Endodermal cell (in vitro differentiated cells): ENCODE measurements around the gene SPAG16. TPM values are rescaled to one million over a fixed set of nuclear protein-coding genes. Genes with fewer than 3 reads are reported as not detected.

Experiments
- DNase-seq: peaks from one replicate; pipeline ENCODE4 v3.0.0-alpha.2; 2017
- H3K27ac ChIP-seq: 2 replicates; pipeline ENCODE4 v1.5.1; 2013; ENCODE audit warnings: mild to moderate bottlenecking, low read depth, low read length, moderate library complexity
- H3K27me3 ChIP-seq: 2 replicates; pipeline ENCODE4 v1.6.1; 2013; ENCODE audit warnings: mild to moderate bottlenecking, low read length, moderate library complexity; ENCODE audit not compliant: insufficient read depth, control insufficient read depth, poor library complexity, severe bottlenecking
- H3K36me3 ChIP-seq: 2 replicates; pipeline ENCODE4 v1.7.0; 2013; ENCODE audit warnings: mild to moderate bottlenecking, low read length, moderate library complexity; ENCODE audit not compliant: control insufficient read depth, insufficient read depth
- H3K4me1 ChIP-seq: one replicate; pipeline ENCODE4 v1.7.0; 2013; ENCODE audit warnings: low read length; ENCODE audit not compliant: control insufficient read depth, insufficient read depth
- H3K4me3 ChIP-seq: 2 replicates; pipeline ENCODE4 v1.5.1; 2013; ENCODE audit warnings: mild to moderate bottlenecking, low read length, moderate library complexity
- H3K9ac ChIP-seq: 2 replicates; pipeline ENCODE4 v1.6.1; 2013; ENCODE audit warnings: mild to moderate bottlenecking, low read length, moderate library complexity; ENCODE audit not compliant: poor library complexity, severe bottlenecking; ENCODE audit errors: extremely low read depth
- H3K9me3 ChIP-seq: 2 replicates; pipeline ENCODE4 v1.6.1; 2013; ENCODE audit warnings: mild to moderate bottlenecking, low read length, moderate library complexity; ENCODE audit not compliant: control insufficient read depth
- H3K27ac Mint-ChIP-seq: 2 replicates; pipeline ENCODE4 v1.8.0; 2020; ENCODE audit warnings: mixed read lengths
- H3K27me3 Mint-ChIP-seq: 2 replicates; pipeline ENCODE4 v1.8.0; 2021; ENCODE audit warnings: mild to moderate bottlenecking, mixed read lengths; ENCODE audit not compliant: insufficient read depth
- H3K36me3 Mint-ChIP-seq: 2 replicates; pipeline ENCODE4 v1.8.0; 2020; ENCODE audit warnings: low read depth, mixed read lengths
- H3K4me1 Mint-ChIP-seq: 2 replicates; pipeline ENCODE4 v1.8.0; 2020; ENCODE audit warnings: mixed read lengths
- H3K4me3 Mint-ChIP-seq: 2 replicates; pipeline ENCODE4 v1.8.0; 2020; ENCODE audit warnings: mild to moderate bottlenecking, moderate library complexity, mixed read lengths
- H3K9me3 Mint-ChIP-seq: 2 replicates; pipeline ENCODE4 v1.8.0; 2020; ENCODE audit warnings: mild to moderate bottlenecking, mixed read lengths
- CTCF ChIP-seq: fragments of 200-600 bp; sonication (generic); conservative IDR thresholded peaks from 2 replicates; pipeline ENCODE4 v1.5.0; 2021; ENCODE audit warnings: antibody characterized with exemption, mild to moderate bottlenecking
- WGBS, 2 experiments: methylation state at CpG; one replicate each; pipeline versions ENCODE4 v1.1.5 to v1.1.7; 2013; ENCODE audit warnings: missing lambda C conversion rate in 2 of 2, mixed read lengths in 1 of 2; ENCODE audit not compliant: insufficient coverage in 1 of 2, insufficient read length in 1 of 2; 5-methylcytosine and 5-hydroxymethylcytosine counted together
- total RNA-seq, 2 donors: library from RNA; stranded (reverse); fragmentation: NEBNext Ultra II Directional in 1 of 2; extraction: Animal tissue kit (Norgen Biotek cat#: 25700) in 1 of 2; gene quantifications; 2 replicates in 1 of 2; 3 replicates in 1 of 2; pipeline ENCODE4 v1.2.1, GENCODE V29; 2021

SPAG16 gene
- total RNA-seq, 2 donors from 2014 or later: 27.8 to 38.2 TPM

DNA sequence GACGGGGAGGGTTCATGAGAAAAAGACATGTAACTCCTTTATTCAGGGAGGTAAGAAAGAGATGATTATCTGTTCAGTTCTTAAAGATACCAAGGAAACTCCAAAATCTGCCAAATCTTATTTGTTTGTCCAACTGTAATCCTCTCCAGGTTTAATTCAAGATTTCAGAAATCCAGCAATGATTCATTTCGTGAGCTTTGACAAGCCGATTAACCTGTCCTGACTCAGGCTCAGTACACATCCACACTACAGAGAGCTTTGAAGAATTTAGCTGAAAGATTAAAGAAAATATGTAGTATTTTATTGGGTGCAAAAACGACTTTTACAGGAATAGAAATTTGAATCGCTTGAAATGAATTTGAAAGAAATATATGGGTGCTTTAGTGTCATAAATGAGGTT is 1.1 kb downstream of the SPAG16 start:
- Histone ChIP-seq H3K27ac (no peak overlapping the region), H3K9ac (peak overlapping the region; percentile 80), H3K27me3 (no peaks in the 10 kb centered on the region), H3K9me3 (no peaks in the 10 kb centered on the region), H3K4me3 (peak overlapping the region; percentile 97), H3K36me3 (no peaks in the 10 kb centered on the region), H3K4me1 (no peaks in the 10 kb centered on the region)
- no peaks in the 10 kb centered on the region for H3K27me3 Mint-ChIP-seq
- peak overlapping the region; percentile 88 for H3K4me3 Mint-ChIP-seq
- DNase-seq: no peak
- H3K36me3 Mint-ChIP-seq: peaks cover 3% of the 10 kb centered on the region
- H3K9me3 Mint-ChIP-seq: no peaks in the 10 kb centered on the region
- WGBS, 2 experiments: 93 to 96% methylated on average over 3 to 5 of the region's 5 CpGs
- no peak overlapping the region for H3K27ac Mint-ChIP-seq
- H3K4me1 Mint-ChIP-seq: peaks cover 31% of the 10 kb centered on the region
- no peak for TF ChIP-seq CTCF

GRCh38 chr2:213286161-213286560 is 1.9 kb downstream of the SPAG16 start:
- no peaks in the 10 kb centered on the region for H3K9me3 Mint-ChIP-seq
- Histone ChIP-seq H3K27ac (no peak overlapping the region), H3K9me3 (no peaks in the 10 kb centered on the region), H3K9ac (no peak overlapping the region), H3K27me3 (no peaks in the 10 kb centered on the region), H3K4me1 (no peaks in the 10 kb centered on the region), H3K36me3 (peaks cover 6% of the 10 kb centered on the region), H3K4me3 (peak overlapping the region; percentile 97)
- 75 to 90% methylated on average over 1 of the region's 1 CpG for WGBS, 2 experiments
- no peak for DNase-seq
- H3K36me3 Mint-ChIP-seq: peaks cover 6% of the 10 kb centered on the region
- no peak overlapping the region for H3K4me3 Mint-ChIP-seq
- H3K4me1 Mint-ChIP-seq: peaks cover 36% of the 10 kb centered on the region
- H3K27me3 Mint-ChIP-seq: no peaks in the 10 kb centered on the region
- H3K27ac Mint-ChIP-seq: no peak overlapping the region
- TF ChIP-seq CTCF: no peak

- Histone ChIP-seq H3K27ac (no peak overlapping the region), H3K27me3 (no peaks in the 10 kb centered on the region), H3K4me3 (no peak overlapping the region), H3K9ac (no peak overlapping the region), H3K9me3 (peaks cover 6% of the 10 kb centered on the region), H3K36me3 (peaks cover 15% of the 10 kb centered on the region), H3K4me1 (no peaks in the 10 kb centered on the region)
- Mint-ChIP-seq H3K27ac (no peak overlapping the region), H3K27me3 (no peaks in the 10 kb centered on the region), H3K9me3 (peaks cover 7% of the 10 kb centered on the region), H3K36me3 (peaks cover 26% of the 10 kb centered on the region), H3K4me3 (no peak overlapping the region), H3K4me1 (peaks cover 28% of the 10 kb centered on the region)
- TF ChIP-seq CTCF: no peak
- 81 to 83% methylated on average over 1 to 2 of the region's 2 CpGs for WGBS, 2 experiments
- no peak for DNase-seq
Measured at GRCh38 chr2:213288913-213289700, 4.8 kb downstream of the SPAG16 start.
